Loucy (cell line): ENCODE measurements around the gene UBE2J2.
A peak's percentile ranks its signal among the peaks of the same experiment; 100 is the strongest.

Experiments
- H2AFZ ChIP-seq: fragments of 200-600 bp; sonication (generic); 2 replicates; pipeline ENCODE4 v1.6.0; 2016; ENCODE audit warnings: antibody characterized with exemption, mild to moderate bottlenecking, low read length, moderate library complexity
- H3F3A ChIP-seq: fragments of 200-600 bp; 2 replicates; pipeline ENCODE4 v1.6.0; 2016; ENCODE audit warnings: antibody characterized with exemption, low read depth, mild to moderate bottlenecking
- H3K27me3 ChIP-seq: fragments of 200-600 bp; sonication (generic); 2 replicates; pipeline ENCODE4 v1.6.1; 2014; ENCODE audit warnings: low read length, mild to moderate bottlenecking; ENCODE audit not compliant: insufficient read depth, poor library complexity, severe bottlenecking
- H3K36me3 ChIP-seq: fragments of 200-600 bp; sonication (generic); 2 replicates; pipeline ENCODE4 v1.6.1; 2016; ENCODE audit warnings: low read length; ENCODE audit not compliant: insufficient read depth
- H3K4me1 ChIP-seq: fragments of 200-600 bp; sonication (generic); 2 replicates; pipeline ENCODE4 v1.5.1; 2014; ENCODE audit warnings: low read length, mild to moderate bottlenecking; ENCODE audit not compliant: insufficient read depth, poor library complexity, severe bottlenecking
- H3K4me2 ChIP-seq: fragments of 200-600 bp; sonication (generic); 2 replicates; pipeline ENCODE4 v1.6.0; 2014; ENCODE audit warnings: antibody characterized with exemption, low read length, low read depth, mild to moderate bottlenecking; ENCODE audit not compliant: poor library complexity, severe bottlenecking
- H3K4me3 ChIP-seq: fragments of 200-600 bp; sonication (generic); 2 replicates; pipeline ENCODE4 v1.5.1; 2014; ENCODE audit warnings: low read length, mild to moderate bottlenecking, mixed read lengths; ENCODE audit not compliant: poor library complexity, severe bottlenecking
- H3K79me2 ChIP-seq: fragments of 200-600 bp; sonication (generic); 2 replicates; pipeline ENCODE4 v1.6.1; 2014; ENCODE audit warnings: low read length; ENCODE audit not compliant: insufficient read depth
- H3K9ac ChIP-seq: fragments of 200-600 bp; sonication (generic); 2 replicates; pipeline ENCODE4 v1.6.0; 2014; ENCODE audit warnings: mild to moderate bottlenecking, low read depth, low read length, moderate library complexity; ENCODE audit not compliant: poor library complexity, severe bottlenecking
- H3K9me2 ChIP-seq: fragments of 200-600 bp; sonication (generic); replicated peaks from 2 replicates; pipeline ENCODE4 v1.6.1; 2016; ENCODE audit warnings: low read depth, low read length, mixed read lengths
- H3K9me3 ChIP-seq: fragments of 200-600 bp; sonication (generic); 2 replicates; pipeline ENCODE4 v1.6.1; 2014; ENCODE audit warnings: mild to moderate bottlenecking, antibody characterized with exemption, low read length, low read depth; ENCODE audit not compliant: insufficient read depth
- H4K20me1 ChIP-seq: fragments of 200-600 bp; sonication (generic); 2 replicates; pipeline ENCODE4 v1.6.0; 2014; ENCODE audit warnings: antibody characterized with exemption, low read length, mild to moderate bottlenecking; ENCODE audit not compliant: insufficient read depth, poor library complexity, severe bottlenecking
- CTCF ChIP-seq: fragments of 200-600 bp; sonication (generic); conservative IDR thresholded peaks from 2 replicates; pipeline ENCODE4 v1.5.1; 2014; ENCODE audit warnings: mild to moderate bottlenecking, antibody characterized with exemption, low read length
- EZH2phosphoT487 ChIP-seq: fragments of 200-600 bp; IDR thresholded peaks from 2 replicates; pipeline ENCODE4 v1.6.1; 2018; ENCODE audit warnings: antibody characterized with exemption, mild to moderate bottlenecking, moderate library complexity, borderline replicate concordance

Gene UBE2J2

GRCh38 chr1:1273512-1274298, at the start of gene UBE2J2:
UBE2J2 (minus strand) TSS chr1:1273854; CDS start chr1:1267992, 5,862 bp downstream.
- H3K4me1 ChIP-seq: peaks cover 34% of the 10 kb centered on the region
- TF ChIP-seq EZH2phosphoT487: no peak
- peak; percentile 5; the same call in 1 of the 2 replicates for TF ChIP-seq CTCF
- peak within 1 kb of the TSS; percentile 98 for H3K4me3 ChIP-seq
- no peaks in the 10 kb centered on the region for H3F3A ChIP-seq
- no peaks in the 10 kb centered on the region for H3K9me2 ChIP-seq
- H3K79me2 ChIP-seq: peaks cover 55% of the 10 kb centered on the region
- H3K27me3 ChIP-seq: no peaks in the 10 kb centered on the region
- peaks cover 39% of the 10 kb centered on the region for H4K20me1 ChIP-seq
- H2AFZ ChIP-seq: peak within 1 kb of the TSS; percentile 90
- peak within 1 kb of the TSS; percentile 97 for H3K9ac ChIP-seq
- H3K9me3 ChIP-seq: no peaks in the 10 kb centered on the region
- H3K4me2 ChIP-seq: peak within 1 kb of the TSS; percentile 93
- H3K36me3 ChIP-seq: no peaks in the 10 kb centered on the region

- Histone ChIP-seq H3K36me3 (no peaks in the 10 kb centered on the region), H3K9me2 (no peaks in the 10 kb centered on the region), H3K79me2 (peaks cover 73% of the 10 kb centered on the region), H3K4me2 (peak overlapping the region; percentile 85), H3K4me1 (peaks cover 38% of the 10 kb centered on the region), H3K9ac (peak overlapping the region; percentile 62), H3K27me3 (no peaks in the 10 kb centered on the region), H4K20me1 (peaks cover 65% of the 10 kb centered on the region), H3K4me3 (peak overlapping the region; percentile 67), H3F3A (no peaks in the 10 kb centered on the region), H2AFZ (no peak overlapping the region), H3K9me3 (no peaks in the 10 kb centered on the region)
- TF ChIP-seq CTCF: no peak
- TF ChIP-seq EZH2phosphoT487: no peak
Measured at GRCh38 chr1:1322952-1323351, 49.3 kb upstream of the UBE2J2 start.

GRCh38 chr1:1322418-1322817, 48.8 kb upstream of the UBE2J2 start:
- TF ChIP-seq CTCF: no peak
- no peak for TF ChIP-seq EZH2phosphoT487
- Histone ChIP-seq H3K4me3 (peak overlapping the region; percentile 67), H3K4me1 (peaks cover 38% of the 10 kb centered on the region), H3K4me2 (peak overlapping the region; percentile 85), H3K36me3 (no peaks in the 10 kb centered on the region; the same call in 1 of the 2 replicates), H3K27me3 (no peaks in the 10 kb centered on the region), H3K9me3 (no peaks in the 10 kb centered on the region), H3F3A (no peaks in the 10 kb centered on the region), H3K9me2 (no peaks in the 10 kb centered on the region), H3K9ac (no peak overlapping the region), H2AFZ (no peak overlapping the region), H4K20me1 (peaks cover 65% of the 10 kb centered on the region), H3K79me2 (peaks cover 73% of the 10 kb centered on the region)
